ENCODE data around the gene PLA2G4A.

PLA2G4A gene

DNA sequence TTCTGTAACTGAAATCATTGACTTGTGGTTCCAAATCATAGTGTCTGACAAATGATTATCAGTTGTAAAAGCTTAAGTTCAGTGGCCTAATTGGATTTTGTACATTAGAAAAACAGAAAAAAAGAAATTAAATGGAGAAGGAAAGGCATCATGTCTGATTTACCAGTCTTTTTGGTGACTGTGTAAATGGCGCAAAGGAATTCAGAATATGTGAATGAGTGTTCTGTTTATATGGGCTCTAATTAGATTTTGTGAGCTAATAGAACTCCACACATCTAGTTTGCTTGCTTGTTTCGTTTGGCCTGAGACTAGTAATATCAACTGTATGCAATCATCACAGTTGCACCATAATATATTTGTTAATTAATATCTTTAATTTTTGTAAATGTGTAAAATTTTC, 151.7 kb downstream of the PLA2G4A start:
- DNase-seq = no peak

DNA sequence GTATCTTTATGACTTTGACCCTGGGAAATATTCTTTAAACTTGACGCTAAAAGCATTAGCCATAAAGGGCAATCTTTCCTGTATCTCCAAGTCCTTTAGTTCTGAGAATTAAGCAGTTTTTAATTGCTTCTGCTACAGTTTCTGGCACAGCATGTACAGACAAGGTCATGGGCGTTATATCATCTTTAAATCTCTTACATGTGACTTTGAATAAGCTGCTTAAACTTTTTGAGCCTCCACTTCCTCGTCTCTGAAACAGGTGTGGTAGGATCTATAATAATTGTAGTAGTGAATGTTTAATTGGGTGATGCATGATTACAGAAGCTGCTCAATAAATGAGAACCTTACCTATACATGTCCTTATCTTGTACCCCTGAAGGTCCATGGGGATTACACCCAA, 153.4 kb downstream of the PLA2G4A start:
- no peak for DNase-seq

DNA sequence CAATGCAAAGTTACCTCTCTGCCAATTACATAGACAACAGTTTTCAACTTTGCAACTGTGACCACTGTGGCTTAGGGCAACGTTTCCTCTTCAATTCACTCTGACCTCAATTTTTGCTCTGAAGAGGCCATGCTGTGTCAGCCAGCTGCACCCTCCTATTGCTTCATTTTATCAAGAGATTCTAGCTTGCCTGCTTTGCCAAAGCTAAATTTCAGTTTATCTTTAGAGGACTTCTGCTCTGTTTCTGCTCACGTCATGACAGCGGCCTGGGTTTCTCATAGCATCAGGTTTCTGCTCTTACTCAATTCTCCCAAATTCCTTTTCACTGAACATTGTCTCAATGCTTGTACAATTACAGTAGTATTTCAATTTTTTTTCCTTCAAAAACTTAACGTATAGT, 154.6 kb downstream of the PLA2G4A start:
- DNase-seq = no peak

DNA sequence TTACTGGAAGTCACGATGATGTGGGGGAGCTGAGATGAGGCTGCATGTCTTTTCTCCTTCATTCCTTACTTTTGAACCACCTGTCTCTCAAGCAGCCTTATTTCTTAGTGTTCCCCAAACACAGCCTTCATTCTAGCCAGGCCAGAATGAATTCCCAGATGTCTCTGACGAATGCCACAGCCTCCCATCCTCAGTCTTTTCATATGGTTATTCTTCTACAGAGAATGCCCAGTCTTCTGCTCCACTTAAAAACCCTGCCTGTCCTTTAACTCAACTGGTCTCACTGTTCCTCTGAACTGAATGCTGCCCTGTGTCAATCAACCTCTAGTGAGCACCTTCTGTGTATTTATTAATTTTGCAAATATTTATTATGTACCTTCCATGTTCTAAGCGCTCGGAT, 156.2 kb downstream of the PLA2G4A start:
- no peak for DNase-seq

DNA sequence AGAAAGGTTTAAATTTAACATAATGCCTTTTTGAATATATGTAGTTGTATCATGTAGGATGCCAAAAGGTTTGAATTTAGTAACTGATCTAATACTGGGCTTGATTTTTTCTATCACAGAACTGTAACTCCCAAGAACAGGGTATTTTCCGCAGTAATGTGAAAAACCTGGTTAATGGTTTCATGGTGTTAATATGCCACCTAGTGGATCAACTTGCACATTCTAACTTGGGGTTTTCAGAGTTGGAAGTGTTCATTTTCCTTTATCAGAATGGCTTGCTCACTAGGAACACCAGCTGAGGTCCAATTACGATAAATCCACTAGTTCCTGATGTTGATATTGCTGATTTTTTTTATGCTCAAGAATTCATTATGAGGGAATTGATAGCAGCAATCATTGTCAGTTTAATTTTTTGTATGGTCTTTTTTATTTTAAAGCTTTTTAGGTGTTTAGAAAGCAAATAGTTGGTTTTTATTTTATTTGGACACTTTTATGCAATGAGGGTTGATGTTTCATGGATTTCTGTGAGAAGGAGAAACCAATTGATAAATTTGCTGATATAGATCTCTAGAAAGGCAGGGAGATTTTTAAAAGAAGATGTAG, 157.2 kb downstream of the PLA2G4A start:
- DNase-seq = peak; percentile 78

DNA sequence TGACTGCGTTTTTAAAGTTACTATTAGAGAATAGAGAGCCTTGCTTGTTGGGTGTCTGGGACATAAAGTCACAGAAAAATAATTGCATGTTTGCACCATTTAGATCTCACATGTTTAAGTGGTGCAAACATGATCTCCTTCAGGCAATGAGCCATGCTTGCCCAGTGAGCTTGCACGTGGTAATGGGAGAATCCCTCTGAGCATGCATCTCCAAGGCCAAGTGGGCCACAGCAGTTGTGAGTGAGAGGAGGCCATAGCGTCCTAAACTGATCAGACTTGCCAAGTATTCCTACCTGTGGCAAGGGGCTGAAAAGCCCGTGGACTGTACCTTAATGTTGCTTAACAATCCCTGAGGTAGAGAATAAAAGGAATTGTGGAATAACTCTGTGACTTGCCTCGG, 158.3 kb downstream of the PLA2G4A start:
- DNase-seq = no peak

DNA sequence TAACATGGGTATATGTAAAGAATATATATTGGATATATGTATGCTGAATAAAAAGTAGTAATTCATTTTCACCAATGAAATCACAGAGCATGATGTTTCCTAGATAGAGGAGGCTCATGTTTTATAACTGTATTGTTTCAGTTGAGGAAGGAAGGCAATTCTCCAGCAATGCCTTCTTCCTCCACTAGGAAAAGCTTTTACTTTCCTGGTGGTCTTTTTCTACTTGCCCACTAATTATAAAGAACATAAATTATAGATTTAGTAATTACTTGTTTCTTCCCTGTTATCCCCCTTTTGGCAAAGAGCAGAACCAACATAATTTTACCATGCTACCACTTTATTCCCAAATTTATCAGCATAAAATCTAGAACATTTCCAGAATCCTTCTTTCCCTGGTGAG, 159.0 kb downstream of the PLA2G4A start:
- no peak for DNase-seq

DNA sequence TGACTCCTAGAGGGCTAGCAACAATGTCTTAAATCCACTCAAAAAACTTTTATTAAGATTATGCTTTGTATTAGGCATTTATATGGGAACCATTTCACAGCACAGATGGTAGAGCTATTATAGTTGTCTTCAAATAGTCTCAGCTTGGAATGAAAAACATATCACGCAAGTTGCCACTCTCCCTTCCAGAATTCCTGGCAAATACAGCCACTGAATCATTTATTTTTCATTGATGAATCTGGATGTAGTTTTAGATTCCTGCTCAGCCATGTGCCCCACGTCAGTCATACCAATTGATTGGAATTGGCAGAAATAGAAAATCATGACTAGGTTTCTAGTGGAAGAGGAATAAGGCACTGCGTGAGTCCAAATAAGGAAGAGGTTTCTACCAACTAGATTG, 165.2 kb downstream of the PLA2G4A start:
- no peak for DNase-seq

DNA sequence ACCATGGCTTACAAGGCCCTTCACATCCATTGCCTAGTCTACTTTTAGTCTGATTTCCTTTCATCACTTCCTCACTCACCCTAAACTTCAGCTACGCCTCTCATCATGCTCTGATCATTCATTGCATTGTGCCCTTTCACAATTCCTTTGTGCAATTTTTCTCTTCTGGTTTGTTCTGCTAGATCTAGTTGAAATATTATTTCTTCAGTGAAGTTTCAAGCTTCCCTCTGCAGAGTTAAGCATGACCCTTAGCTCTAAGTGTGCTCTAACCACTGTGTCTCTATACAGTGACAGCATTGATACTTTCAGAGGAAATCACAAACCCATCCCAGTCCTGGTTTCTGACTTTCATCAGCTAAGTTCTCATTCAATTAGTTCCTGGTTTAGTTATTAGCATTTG, 166.1 kb downstream of the PLA2G4A start:
- DNase-seq = no peak

DNA sequence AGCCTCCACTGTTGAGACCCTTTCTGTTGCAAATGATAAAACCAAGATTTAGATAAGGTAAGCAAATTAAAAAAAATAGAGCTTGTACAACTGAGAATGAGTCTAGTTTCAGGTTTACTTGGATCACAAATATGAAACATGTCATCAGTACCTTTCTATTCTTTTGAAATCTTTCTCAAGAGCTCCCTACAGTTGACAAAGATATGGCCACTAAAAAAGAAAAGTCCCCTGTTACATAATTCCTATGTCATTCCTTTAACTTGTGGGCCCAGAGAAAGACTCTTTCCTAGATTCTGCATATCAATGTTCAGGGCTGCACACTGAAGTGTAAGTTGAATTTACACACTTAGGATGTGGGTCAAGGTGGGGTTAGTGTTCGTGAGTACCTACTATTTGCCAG, 168.1 kb downstream of the PLA2G4A start:
- DNase-seq = no peak

DNA sequence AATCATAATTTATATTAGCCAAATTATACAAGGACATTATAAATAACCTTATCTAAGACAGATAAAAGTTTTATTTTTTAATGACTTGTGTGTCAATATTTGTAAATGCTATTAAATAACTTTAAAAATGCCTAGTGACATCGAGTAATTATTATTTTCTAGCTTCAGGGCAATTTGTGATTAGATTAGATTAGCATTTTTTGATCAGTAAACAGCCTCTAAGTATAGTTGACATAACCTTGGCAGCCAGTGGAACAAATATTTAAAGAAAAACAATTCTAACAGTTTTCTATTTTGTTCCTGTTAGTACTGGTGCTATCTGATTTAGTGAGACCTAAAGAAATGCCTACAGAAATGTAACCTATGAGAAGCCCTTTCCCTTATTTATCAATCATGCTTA, 169.1 kb downstream of the PLA2G4A start:
- no peak for DNase-seq

DNA sequence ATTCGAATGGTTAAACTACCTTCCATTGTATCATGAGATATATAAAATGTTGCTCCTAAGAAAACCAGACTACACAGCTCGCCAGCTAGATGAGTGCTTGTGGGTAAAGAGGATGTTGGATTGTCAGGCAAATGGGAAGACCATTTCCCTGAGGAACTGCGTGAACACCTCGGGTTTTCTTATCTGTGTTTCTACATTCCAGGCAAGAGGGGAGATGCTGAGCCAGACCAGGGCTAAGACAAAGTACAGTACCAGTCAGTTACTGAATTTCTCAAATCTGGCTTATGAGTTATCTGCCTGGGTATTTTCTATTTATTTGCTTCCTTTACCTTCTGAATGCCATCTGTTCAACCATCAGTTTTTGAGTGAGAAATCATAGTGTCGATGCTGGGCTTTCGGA, 170.8 kb downstream of the PLA2G4A start:
- no peak for DNase-seq

DNA sequence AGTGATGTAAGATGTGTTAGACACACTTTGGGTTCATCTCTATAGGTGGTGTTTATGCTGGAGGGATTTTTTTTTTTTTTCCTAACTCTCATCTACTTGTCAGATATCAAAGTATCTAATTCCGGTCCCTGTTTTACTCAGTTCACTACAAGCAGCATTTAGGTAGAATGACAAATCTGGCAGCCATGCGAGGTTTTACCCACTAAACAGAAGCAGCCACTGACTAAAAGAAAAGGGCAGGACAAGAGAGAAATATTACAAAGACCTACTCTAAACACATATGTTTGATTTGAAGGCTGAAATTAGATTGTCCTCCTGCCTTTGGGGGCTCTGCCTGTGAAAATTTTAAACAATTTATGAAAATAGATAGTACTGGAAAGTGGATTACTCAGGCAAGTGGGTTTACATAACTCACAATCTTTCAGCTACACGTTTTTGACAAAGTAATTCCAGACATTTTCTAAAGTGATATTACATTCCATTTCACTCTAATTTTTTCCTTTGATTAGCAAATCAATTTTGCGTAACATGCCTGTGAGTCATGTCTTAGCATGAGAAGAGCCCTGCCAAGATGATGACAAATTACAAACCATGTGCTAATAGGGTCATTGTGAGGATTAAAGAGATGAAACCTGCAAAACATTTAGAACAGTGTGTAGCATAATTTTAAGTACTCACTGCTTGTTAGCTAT, 172.6 kb downstream of the PLA2G4A start:
- no peak for DNase-seq

DNA sequence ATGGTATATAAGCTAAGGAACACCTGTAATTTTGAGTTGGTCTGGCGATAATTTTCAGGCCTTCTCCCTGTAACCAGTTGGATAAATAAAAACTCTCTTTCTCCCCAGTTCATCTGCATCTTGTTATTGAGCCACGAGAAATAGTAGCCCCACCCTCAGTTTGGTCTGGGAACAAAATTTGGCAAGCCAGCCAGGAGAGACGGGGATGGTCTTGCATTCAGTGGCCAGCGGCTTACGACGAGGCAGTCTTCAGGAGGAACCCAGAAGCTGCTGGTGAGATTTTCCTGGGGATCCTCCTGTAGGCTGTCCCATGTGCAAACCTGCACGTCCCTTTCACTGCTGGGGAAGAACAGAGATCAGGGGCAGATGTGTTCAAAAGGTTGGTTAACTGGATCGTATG, 174.6 kb downstream of the PLA2G4A start:
- no peak for DNase-seq

DNA sequence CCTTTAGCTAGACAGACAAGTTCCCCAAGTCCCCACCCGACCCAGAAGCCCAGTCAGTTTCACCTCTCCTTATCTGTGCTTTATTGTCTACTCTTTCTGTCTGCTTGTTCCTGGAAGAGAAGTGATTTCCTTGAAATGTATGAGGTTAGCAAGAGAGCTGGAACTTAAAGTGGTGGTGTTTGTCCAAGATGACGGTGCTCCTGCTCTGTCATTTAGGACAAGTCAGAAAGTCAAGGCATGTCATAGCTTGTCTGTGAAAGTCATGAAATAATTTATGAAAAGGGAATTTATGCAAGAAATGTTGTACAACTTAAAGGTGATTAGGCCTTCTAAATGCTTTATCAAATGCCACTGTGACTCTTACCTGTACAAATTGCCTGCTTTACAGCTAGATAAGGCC, 178.1 kb downstream of the PLA2G4A start:
- DNase-seq = no peak

DNA sequence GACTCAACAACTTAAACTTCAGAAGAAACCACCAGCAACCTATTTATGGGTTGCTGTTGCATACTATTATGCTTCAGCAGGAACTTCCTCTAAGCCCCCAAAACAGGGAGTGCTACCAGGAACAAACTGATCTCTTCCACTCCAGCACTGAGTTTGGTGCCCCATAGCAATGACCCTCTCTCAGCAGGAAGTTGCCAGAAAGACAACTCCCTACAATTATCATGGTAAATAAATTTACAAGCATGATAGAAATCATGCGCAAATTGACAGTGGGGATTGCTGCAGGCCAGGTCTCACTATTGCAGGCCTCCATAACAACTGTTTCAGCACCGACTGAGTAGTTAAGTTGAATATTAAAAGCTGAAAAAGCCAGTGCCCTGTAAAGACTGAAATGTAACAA, 180.6 kb downstream of the PLA2G4A start:
- DNase-seq = no peak

DNA sequence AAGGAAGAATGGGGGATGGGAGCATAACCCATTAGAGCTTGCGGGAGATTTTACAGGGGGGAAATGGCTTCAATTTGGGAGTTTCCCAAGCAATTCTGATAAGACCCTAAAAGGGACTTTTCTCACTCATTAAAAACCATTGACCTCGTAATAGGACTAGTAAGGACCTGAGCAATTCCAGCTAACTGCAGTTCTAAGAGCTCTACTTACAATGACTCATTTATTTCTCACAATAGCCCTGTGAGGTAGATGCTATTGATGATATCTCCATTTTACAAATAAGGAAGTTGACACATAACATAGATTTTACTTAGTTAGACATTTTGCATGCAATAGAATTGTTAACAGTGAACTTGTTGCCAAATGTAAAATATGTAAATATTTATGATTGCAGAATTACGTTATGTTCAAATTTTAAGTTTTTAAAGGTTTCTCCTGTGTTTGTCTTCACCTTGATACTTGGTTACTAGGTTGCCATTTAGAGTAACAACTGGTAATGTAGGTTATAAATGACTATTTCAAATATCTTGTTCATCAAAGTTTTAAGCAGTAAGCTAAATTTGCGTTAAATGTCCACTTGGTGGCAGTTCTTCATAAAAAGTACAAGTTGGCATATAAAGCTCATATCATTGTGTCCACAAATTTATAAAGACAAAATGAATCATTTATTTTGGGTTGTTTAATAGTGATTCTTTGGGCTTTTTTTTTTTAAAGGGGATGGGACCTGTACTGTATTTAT, 182.0 kb downstream of the PLA2G4A start:
- DNase-seq = peak; percentile 41

DNA sequence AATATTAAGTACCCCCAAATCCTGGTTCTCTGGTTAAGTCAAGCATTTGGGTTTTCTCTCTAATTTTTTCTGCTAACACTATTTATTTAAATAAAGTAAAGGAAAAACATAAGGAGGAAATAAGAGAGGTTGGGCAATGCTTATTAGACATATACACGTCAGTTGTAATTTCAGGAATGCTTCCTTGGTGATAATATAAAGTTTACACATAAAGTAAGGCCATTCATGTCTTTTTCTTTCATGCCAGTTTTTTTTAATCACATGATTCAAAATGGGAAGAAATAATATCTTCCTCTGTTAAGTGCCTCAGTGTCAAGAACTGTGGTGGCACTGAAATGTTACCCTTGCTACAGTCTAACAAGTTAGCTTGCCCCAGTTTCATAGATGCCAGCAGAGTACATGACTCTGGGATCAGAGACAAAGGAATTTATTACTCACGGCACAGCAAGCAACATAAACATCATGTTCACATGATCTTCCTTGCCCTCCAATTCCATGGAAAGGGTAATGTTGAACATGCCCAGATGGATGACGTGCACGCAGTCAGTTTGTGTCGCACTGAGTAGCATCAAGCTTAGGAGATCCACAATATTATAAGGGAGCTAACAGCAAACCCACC, 184.9 kb downstream of the PLA2G4A start:
- no peak for DNase-seq

DNA sequence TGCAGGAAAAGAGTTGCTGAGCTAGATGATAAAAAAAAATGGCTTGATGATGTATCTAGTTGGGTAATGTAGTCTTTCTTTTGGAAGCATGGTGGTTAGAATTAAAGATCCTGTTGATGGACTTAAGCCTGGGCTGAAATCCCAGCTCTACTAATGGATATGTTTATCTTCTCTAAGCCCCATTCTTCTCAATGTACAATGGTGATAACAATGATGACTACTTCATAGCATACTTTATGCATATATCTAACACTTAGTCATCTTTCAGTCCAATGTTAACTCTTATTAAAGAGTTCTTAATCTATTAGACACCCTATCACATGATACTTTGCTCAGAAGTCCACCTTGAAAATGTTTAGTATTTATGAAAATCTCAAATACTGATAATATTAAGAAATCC, 189.5 kb downstream of the PLA2G4A start:
- DNase-seq = no peak

DNA sequence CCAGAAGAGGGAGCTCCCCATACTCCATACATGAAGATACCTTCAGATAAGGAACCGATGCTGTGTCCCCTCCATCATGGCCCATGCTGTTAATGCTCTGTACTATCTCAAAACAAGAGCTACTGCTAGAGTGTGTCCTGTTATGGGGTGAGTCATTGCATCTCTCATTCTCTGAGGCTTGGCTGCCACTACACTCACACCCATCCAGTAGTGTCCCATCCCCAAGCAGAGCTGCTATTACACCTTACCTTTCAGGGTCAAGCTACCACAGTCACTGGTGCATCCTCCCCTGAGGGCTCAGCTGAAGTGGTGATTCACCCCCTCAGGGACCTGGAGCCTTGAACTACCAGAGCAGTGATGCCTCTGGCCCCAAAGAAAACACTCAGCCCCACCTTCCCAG, 198.5 kb downstream of the PLA2G4A start:
- peak; percentile 24 for DNase-seq

DNA sequence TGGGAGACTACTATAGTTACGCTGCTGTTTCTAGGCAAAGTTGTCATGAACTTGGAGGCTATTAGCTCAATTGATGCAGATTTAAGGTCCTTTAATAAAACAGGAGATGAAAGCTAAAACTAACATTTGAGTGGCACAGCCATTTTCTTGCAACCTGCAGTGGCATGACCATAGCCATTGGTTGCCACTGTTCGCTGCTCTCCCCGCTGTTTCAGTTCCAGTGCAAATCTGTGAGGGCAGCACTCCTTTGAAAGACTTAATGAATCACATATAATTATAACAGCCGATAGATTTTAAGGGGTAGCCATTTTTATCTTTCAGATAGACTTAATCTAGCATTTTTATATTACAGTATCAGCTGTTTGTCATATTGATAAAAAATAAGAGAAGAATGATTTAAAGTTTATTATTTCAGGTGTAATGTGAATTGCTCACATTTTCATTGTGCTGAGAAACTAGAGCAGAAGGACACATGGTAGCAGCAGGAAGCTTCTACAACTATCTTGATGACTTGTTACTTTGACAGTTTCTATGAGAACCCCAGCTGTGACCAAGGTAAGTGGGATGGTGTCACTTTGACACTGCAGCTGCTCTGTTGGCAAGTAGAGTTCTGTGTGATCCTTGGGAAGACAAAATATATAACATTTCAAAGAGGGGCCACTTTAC, 203.7 kb downstream of the PLA2G4A start:
- no peak for DNase-seq

DNA sequence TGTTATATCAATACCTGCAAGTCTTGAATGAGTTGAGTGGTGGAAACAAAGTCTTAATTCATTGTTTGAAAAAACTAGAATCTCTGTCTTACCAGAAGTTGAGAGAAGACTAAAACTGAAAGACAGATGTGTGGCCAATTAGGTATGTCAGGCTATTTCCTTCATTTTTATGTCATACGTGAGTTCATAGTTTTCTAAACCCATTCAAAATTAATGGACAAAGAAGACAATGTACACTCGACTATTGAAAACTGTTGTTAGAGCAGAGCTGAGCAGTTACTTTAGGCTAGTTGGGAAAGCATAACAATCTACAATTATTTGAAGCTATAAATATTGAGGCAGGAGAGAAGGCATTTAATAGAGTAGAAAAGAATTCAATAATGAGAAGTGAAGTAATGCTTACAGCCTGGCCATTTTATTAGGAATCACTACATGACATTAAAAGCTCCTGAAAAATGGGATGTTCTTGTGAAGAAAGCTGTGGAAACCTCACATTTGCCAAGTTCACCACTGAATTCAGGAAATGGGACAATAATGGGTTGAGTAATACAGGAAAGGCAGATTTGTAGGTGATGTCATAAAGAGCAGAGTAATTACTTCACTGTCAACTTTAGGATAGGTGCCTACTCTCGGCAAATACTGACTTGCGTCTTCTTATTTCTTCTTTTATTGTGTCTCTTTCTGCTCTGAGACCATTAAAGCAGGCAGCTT, 204.4 kb downstream of the PLA2G4A start:
- no peak for DNase-seq

Measured in DMS53 (cell line).